ENCODE measurements around the gene RBPMS2. TPM values are rescaled to one million over a fixed set of nuclear protein-coding genes. Genes with fewer than 3 reads are reported as not detected.
A peak's percentile ranks its signal among the peaks of the same experiment; 100 is the strongest.

RBPMS2 gene
- total RNA-seq, 4 donors from 2014 or later = 4.4 to 27.7 (median 11.5) TPM

GRCh38 chr15:64702816-64703631, 72.4 kb downstream of the RBPMS2 start:
- H3K9me3 ChIP-seq = no peaks in the 10 kb centered on the region
- DNase-seq = peak; percentile 98
- H3K27me3 ChIP-seq = no peaks in the 10 kb centered on the region
- TF ChIP-seq POLR2AphosphoS5 (IDR thresholded peaks at IDR 0.05) = peak; percentile 53 to 90 (median 88)
- TF ChIP-seq EP300 (IDR thresholded peaks at IDR 0.05; ENCODE audit: low read depth) = peak; percentile 2
- TF ChIP-seq POLR2A (IDR thresholded peaks at IDR 0.05) = peak; percentile 76
- no peak for TF ChIP-seq CTCF (IDR thresholded peaks at IDR 0.05)
- peaks cover 32 to 50% (median 43%) of the 10 kb centered on the region in 4 donors for H3K4me1 ChIP-seq
- in situ Hi-C loops (cut with MboI; ENCODE audit: low pct_ligation_motif_present in 1 of 4, low pct_unique_long_range_greater_than_20kb in 1 of 4, low sequenced_read_pairs in 3 of 4) (no loop called here), intact Hi-C loops (cut with DNase I; ENCODE audit: low total_unique reads) (no loop called here)
- 0 to 1% methylated on average over 6 to 55 of the region's 62 CpGs for WGBS, 2 donors (ENCODE audit: low coverage in 1 of 2)
- H3K36me3 ChIP-seq = no peaks in the 10 kb centered on the region
- peak overlapping the region; percentile 88 to 91 (median 90) for H3K27ac ChIP-seq
- H3K4me3 ChIP-seq = peak overlapping the region; percentile 70 to 82 (median 79)

GRCh38 chr15:64701482-64702184, 73.8 kb downstream of the RBPMS2 start:
- Histone ChIP-seq H3K27ac (peak overlapping the region; percentile 88 to 91 (median 90)), H3K4me3 (peak overlapping the region in 3 of 4 donors; percentile 70 to 82 (median 76)), H3K36me3 (no peaks in the 10 kb centered on the region), H3K27me3 (no peaks in the 10 kb centered on the region), H3K4me1 (peaks cover 43 to 63% (median 49%) of the 10 kb centered on the region in 4 donors), H3K9me3 (no peaks in the 10 kb centered on the region)
- DNase-seq = no peak
- WGBS, 2 donors (ENCODE audit: low coverage in 1 of 2) = 47% methylated on average over 5 of the region's 5 CpGs
- intact Hi-C loops (cut with DNase I; ENCODE audit: low total_unique reads) (no loop called here), in situ Hi-C loops (cut with MboI; ENCODE audit: low pct_ligation_motif_present in 1 of 4, low pct_unique_long_range_greater_than_20kb in 1 of 4, low sequenced_read_pairs in 3 of 4) (no loop called here)
- TF ChIP-seq CTCF (IDR thresholded peaks at IDR 0.05) (no peak), POLR2A (IDR thresholded peaks at IDR 0.05) (no peak), EP300 (IDR thresholded peaks at IDR 0.05; ENCODE audit: low read depth) (no peak), POLR2AphosphoS5 (IDR thresholded peaks at IDR 0.05) (no peak)

GRCh38 chr15:64701051-64701450, 74.3 kb downstream of the RBPMS2 start:
- no peak overlapping the region for H3K4me3 ChIP-seq
- DNase-seq = no peak
- WGBS, 2 donors (ENCODE audit: low coverage in 1 of 2) = 29 to 62% methylated on average over 1 to 3 of the region's 3 CpGs
- no peaks in the 10 kb centered on the region for H3K9me3 ChIP-seq
- intact Hi-C loops (cut with DNase I; ENCODE audit: low total_unique reads) = no loop called here
- no peaks in the 10 kb centered on the region for H3K27me3 ChIP-seq
- TF ChIP-seq POLR2AphosphoS5 (IDR thresholded peaks at IDR 0.05) = no peak
- TF ChIP-seq EP300 (IDR thresholded peaks at IDR 0.05; ENCODE audit: low read depth) = no peak
- no peak for TF ChIP-seq CTCF (IDR thresholded peaks at IDR 0.05)
- no peak for TF ChIP-seq POLR2A (IDR thresholded peaks at IDR 0.05)
- no peaks in the 10 kb centered on the region for H3K36me3 ChIP-seq
- in situ Hi-C loops (cut with MboI; ENCODE audit: low pct_ligation_motif_present in 1 of 4, low pct_unique_long_range_greater_than_20kb in 1 of 4, low sequenced_read_pairs in 3 of 4) = no loop called here
- peaks cover 43 to 68% (median 49%) of the 10 kb centered on the region in 4 donors for H3K4me1 ChIP-seq
- H3K27ac ChIP-seq = peak overlapping the region; percentile 88 to 91 (median 90)

- WGBS, 2 donors (ENCODE audit: low coverage in 1 of 2) = 36 to 69% methylated on average over 3 to 7 of the region's 7 CpGs
- H3K27ac ChIP-seq = peak overlapping the region; percentile 88 to 91 (median 90)
- DNase-seq = no peak
Observed at GRCh38 chr15:64699751-64700388, 75.5 kb downstream of the RBPMS2 start.

More at GRCh38 chr15:64699751-64700388, 75.5 kb downstream of the RBPMS2 start:
- in situ Hi-C loops (cut with MboI; ENCODE audit: low pct_ligation_motif_present in 1 of 4, low pct_unique_long_range_greater_than_20kb in 1 of 4, low sequenced_read_pairs in 3 of 4) (no loop called here), intact Hi-C loops (cut with DNase I; ENCODE audit: low total_unique reads) (no loop called here)
- TF ChIP-seq POLR2A (IDR thresholded peaks at IDR 0.05) (no peak), POLR2AphosphoS5 (IDR thresholded peaks at IDR 0.05) (no peak), EP300 (IDR thresholded peaks at IDR 0.05; ENCODE audit: low read depth) (no peak), CTCF (IDR thresholded peaks at IDR 0.05) (no peak)
- Histone ChIP-seq H3K27me3 (no peaks in the 10 kb centered on the region), H3K4me3 (no peak overlapping the region), H3K4me1 (peaks cover 43 to 79% (median 50%) of the 10 kb centered on the region in 4 donors), H3K9me3 (no peaks in the 10 kb centered on the region), H3K36me3 (no peaks in the 10 kb centered on the region)
